ENCODE measurements around the gene ZNF32.
A peak's percentile ranks its signal among the peaks of the same experiment; 100 is the strongest.

Gene ZNF32

DNA sequence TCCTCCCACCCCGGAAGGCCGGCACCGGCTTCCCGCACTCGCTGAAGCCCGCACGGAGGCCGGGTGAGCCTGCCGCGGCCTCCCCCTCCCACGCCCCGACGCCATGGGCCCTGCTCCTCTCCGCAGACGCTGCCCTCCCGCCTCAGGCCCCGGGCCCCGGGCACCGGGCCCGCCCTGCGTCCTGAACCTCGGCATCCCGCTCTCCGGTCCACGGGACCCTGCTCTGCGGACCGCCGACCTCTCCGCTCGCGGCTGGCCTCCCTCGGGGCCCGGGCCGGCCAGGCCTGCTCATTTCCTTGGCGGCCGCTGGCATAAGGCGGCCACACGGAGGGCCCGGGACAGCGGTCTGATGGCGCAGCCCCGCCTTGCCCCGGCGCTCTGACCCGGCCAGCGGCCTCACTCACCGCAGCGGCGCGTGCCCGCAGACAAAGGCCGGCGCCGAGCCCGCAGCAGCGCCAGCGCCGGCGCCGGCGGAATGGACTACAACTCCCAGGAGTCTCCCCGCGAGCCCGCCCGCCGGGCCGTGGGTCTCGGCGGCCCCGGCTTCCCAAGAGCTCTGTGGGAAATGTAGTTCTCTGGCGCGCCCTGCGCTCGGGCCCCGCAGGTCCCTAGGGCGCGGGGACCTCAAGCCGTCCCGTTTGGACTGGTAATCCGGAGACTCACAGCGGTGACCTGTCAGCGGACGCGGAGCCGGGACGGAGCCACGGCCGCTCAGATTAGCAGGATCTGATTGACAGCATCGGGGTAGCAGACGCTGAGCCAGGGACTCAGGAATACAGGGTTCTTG, at the start of gene ZNF32:
Gene ZNF32 (minus strand): TSS at position 484 of the 787 bp plus-strand sequence. CDS start 2,748 bp downstream, outside the sequence.
- Histone ChIP-seq H3K4me3 (ENCODE audit: low read length) (peak within 1 kb of the TSS; percentile 53), H3K36me3 (ENCODE audit: control insufficient read depth, low read depth, low read length) (peaks cover 27% of the 10 kb centered on the region), H3K4me1 (ENCODE audit: control insufficient read depth, low read depth, low read length) (no peaks in the 10 kb centered on the region), H3K9me3 (ENCODE audit: control insufficient read depth, low read depth, low read length) (peaks cover 28% of the 10 kb centered on the region), H3K9ac (ENCODE audit: low read length) (peak within 1 kb of the TSS; percentile 65), H3K27ac (ENCODE audit: low read length) (no peak within 1 kb of the TSS), H3K27me3 (ENCODE audit: control insufficient read depth, insufficient read depth, low read length) (peaks cover 27% of the 10 kb centered on the region)

DNA sequence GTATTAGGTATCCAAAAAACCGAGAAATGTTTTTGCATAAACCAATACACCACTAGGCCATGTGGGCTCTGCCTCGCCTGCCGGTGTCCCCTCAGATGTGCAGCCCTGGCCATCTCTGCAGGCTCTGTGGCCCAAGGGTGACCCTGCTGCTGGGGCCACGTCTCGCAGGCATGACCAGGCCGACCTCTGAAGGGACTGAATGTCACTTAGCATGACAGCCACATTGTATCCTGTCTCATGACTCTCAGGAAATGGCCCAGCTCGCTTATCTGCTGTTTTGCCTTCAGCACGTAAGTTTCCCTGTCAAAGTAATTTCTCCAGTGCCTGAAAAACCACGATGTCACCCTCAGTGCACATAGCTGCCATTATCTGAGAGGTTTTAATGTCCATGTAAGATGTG, 49.5 kb upstream of the ZNF32 start:
- Histone ChIP-seq H3K4me1 (ENCODE audit: control insufficient read depth, low read depth, low read length) (no peaks in the 10 kb centered on the region), H3K36me3 (ENCODE audit: control insufficient read depth, low read depth, low read length) (no peaks in the 10 kb centered on the region), H3K27ac (ENCODE audit: low read length) (no peak overlapping the region), H3K27me3 (ENCODE audit: control insufficient read depth, insufficient read depth, low read length) (no peaks in the 10 kb centered on the region), H3K4me3 (ENCODE audit: low read length) (no peak overlapping the region), H3K9ac (ENCODE audit: low read length) (no peak overlapping the region), H3K9me3 (ENCODE audit: control insufficient read depth, low read depth, low read length) (no peaks in the 10 kb centered on the region)

DNA sequence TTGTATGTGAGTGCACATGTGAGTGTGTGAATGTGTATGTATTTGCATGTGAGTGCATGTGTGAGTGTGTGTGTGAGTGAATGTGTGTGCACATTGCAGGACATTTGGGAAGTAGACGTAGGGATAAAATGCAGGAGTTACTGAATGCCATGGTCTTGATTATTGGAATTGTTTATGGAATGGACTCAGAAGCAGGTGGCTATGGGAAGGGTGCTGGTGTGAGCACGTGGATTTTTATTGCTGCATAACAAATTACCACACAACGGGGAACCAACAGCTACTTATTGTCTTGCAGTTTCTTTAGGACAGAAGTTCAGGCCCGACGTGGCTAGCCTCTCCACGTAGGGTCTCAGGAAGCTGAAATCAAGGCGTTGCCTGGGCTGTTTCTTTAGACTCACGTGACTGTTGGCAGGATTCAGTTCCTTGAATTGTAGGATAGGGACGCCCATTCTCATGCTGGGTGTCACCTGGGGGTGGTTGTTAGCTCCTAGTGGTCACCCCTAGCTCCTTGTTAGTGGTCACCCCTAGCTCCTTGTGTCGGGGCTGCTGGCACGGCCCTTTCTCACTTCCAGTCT, 48.3 kb upstream of the ZNF32 start:
- Histone ChIP-seq H3K4me3 (ENCODE audit: low read length) (no peak overlapping the region), H3K9ac (ENCODE audit: low read length) (no peak overlapping the region)

GRCh38 chr10:43695730-43696129, 47.0 kb upstream of the ZNF32 start:
- Histone ChIP-seq H3K36me3 (ENCODE audit: control insufficient read depth, low read depth, low read length) (no peaks in the 10 kb centered on the region), H3K4me3 (ENCODE audit: low read length) (no peak overlapping the region), H3K9ac (ENCODE audit: low read length) (no peak overlapping the region), H3K9me3 (ENCODE audit: control insufficient read depth, low read depth, low read length) (no peaks in the 10 kb centered on the region), H3K27me3 (ENCODE audit: control insufficient read depth, insufficient read depth, low read length) (peaks cover 13% of the 10 kb centered on the region), H3K4me1 (ENCODE audit: control insufficient read depth, low read depth, low read length) (no peaks in the 10 kb centered on the region), H3K27ac (ENCODE audit: low read length) (no peak overlapping the region)

More for the DNA sequence above, 48.3 kb upstream of the ZNF32 start:
- H3K27me3 ChIP-seq (ENCODE audit: control insufficient read depth, insufficient read depth, low read length) = peaks cover 4% of the 10 kb centered on the region
- no peaks in the 10 kb centered on the region for H3K4me1 ChIP-seq (ENCODE audit: control insufficient read depth, low read depth, low read length)
- no peaks in the 10 kb centered on the region for H3K9me3 ChIP-seq (ENCODE audit: control insufficient read depth, low read depth, low read length)
- H3K36me3 ChIP-seq (ENCODE audit: control insufficient read depth, low read depth, low read length) = no peaks in the 10 kb centered on the region
- no peak overlapping the region for H3K27ac ChIP-seq (ENCODE audit: low read length)

GRCh38 chr10:43695321-43695720, 46.6 kb upstream of the ZNF32 start:
- H3K27ac ChIP-seq (ENCODE audit: low read length) = no peak overlapping the region
- no peak overlapping the region for H3K9ac ChIP-seq (ENCODE audit: low read length)
- peaks cover 17% of the 10 kb centered on the region for H3K27me3 ChIP-seq (ENCODE audit: control insufficient read depth, insufficient read depth, low read length)
- no peaks in the 10 kb centered on the region for H3K36me3 ChIP-seq (ENCODE audit: control insufficient read depth, low read depth, low read length)
- no peaks in the 10 kb centered on the region for H3K4me1 ChIP-seq (ENCODE audit: control insufficient read depth, low read depth, low read length)
- H3K9me3 ChIP-seq (ENCODE audit: control insufficient read depth, low read depth, low read length) = no peaks in the 10 kb centered on the region
- no peak overlapping the region for H3K4me3 ChIP-seq (ENCODE audit: low read length)

- H3K27me3 ChIP-seq (ENCODE audit: control insufficient read depth, insufficient read depth, low read length) = peaks cover 24% of the 10 kb centered on the region
- H3K36me3 ChIP-seq (ENCODE audit: control insufficient read depth, low read depth, low read length) = no peaks in the 10 kb centered on the region
- H3K9ac ChIP-seq (ENCODE audit: low read length) = no peak overlapping the region
- H3K4me1 ChIP-seq (ENCODE audit: control insufficient read depth, low read depth, low read length) = no peaks in the 10 kb centered on the region
- H3K9me3 ChIP-seq (ENCODE audit: control insufficient read depth, low read depth, low read length) = no peaks in the 10 kb centered on the region
- no peak overlapping the region for H3K4me3 ChIP-seq (ENCODE audit: low read length)
- no peak overlapping the region for H3K27ac ChIP-seq (ENCODE audit: low read length)
These were observed 45.8 kb upstream of the ZNF32 start for GRCh38 chr10:43694526-43694925.

DNA sequence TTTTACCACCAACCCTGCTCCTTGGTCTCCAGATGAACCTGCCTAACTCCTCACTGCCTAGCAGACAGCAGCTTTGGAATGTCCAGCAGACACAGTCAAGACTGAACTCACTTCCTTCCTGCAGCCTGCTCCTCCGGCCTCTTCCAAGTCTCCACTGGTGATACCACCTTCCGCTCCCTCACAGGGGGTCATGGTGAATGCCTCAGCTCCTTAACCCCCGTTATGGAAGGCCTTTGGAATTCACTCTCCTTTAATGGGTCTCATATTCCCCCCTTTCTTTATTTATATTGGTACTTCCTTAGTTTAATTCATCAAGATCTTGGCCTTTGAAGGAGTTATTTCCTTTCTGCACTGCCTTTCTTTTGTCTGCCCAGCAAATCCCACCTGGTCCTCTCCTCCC, 44.9 kb upstream of the ZNF32 start:
- peaks cover 34% of the 10 kb centered on the region for H3K27me3 ChIP-seq (ENCODE audit: control insufficient read depth, insufficient read depth, low read length)
- H3K9ac ChIP-seq (ENCODE audit: low read length) = no peak overlapping the region
- H3K27ac ChIP-seq (ENCODE audit: low read length) = no peak overlapping the region
- no peaks in the 10 kb centered on the region for H3K4me1 ChIP-seq (ENCODE audit: control insufficient read depth, low read depth, low read length)
- H3K4me3 ChIP-seq (ENCODE audit: low read length) = no peak overlapping the region
- no peaks in the 10 kb centered on the region for H3K9me3 ChIP-seq (ENCODE audit: control insufficient read depth, low read depth, low read length)
- no peaks in the 10 kb centered on the region for H3K36me3 ChIP-seq (ENCODE audit: control insufficient read depth, low read depth, low read length)

- Histone ChIP-seq H3K4me1 (ENCODE audit: control insufficient read depth, low read depth, low read length) (no peaks in the 10 kb centered on the region), H3K4me3 (ENCODE audit: low read length) (no peak overlapping the region), H3K36me3 (ENCODE audit: control insufficient read depth, low read depth, low read length) (no peaks in the 10 kb centered on the region), H3K27me3 (ENCODE audit: control insufficient read depth, insufficient read depth, low read length) (peaks cover 37% of the 10 kb centered on the region), H3K27ac (ENCODE audit: low read length) (no peak overlapping the region), H3K9ac (ENCODE audit: low read length) (no peak overlapping the region), H3K9me3 (ENCODE audit: control insufficient read depth, low read depth, low read length) (no peaks in the 10 kb centered on the region)
These were observed 43.6 kb upstream of the ZNF32 start for GRCh38 chr10:43692051-43692825.

- peaks cover 37% of the 10 kb centered on the region for H3K27me3 ChIP-seq (ENCODE audit: control insufficient read depth, insufficient read depth, low read length)
- no peak overlapping the region for H3K4me3 ChIP-seq (ENCODE audit: low read length)
- H3K9me3 ChIP-seq (ENCODE audit: control insufficient read depth, low read depth, low read length) = no peaks in the 10 kb centered on the region
- H3K36me3 ChIP-seq (ENCODE audit: control insufficient read depth, low read depth, low read length) = no peaks in the 10 kb centered on the region
- H3K9ac ChIP-seq (ENCODE audit: low read length) = no peak overlapping the region
- H3K27ac ChIP-seq (ENCODE audit: low read length) = no peak overlapping the region
- H3K4me1 ChIP-seq (ENCODE audit: control insufficient read depth, low read depth, low read length) = no peaks in the 10 kb centered on the region
These were observed 42.8 kb upstream of the ZNF32 start for GRCh38 chr10:43691485-43691884.

DNA sequence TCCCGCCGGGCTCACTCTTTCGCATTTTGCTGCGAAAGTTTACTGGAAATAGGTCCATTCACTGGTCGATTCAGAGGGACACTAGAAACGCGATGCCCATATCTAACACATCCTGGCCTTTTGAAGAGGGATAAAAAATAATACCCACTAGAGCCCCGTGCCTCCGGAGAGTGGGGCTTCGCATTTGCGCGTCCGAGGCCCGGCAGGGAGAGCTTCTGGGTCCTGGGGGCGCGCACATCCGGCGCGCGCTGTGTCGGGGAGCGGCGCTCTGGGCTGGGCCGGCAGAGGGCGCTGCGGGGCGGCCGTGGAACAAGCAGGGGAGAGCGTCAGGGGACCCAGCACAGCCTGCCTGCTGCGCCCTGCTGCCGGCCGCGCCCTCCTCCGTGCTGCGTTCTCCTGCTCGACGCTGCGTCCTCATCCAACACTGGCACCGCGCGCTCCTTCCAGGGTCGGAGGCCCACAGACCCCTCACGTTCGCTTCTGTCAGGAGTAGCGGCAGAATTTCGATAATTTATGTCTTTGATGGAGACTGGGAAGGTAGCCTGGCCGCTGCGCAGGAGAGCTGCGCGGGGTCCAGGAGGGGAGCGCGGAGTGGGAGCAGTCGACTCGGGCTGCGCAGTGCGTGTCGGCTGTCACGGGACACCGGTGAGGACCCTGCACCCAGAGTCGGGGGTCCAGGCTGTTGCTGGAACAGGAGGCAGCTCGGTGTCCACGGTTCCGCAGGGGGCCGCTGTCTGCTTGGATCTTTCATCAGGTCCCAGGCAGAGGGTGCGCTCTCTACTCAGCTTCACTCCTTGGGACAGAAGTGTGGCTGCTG, 41.5 kb upstream of the ZNF32 start:
- no peaks in the 10 kb centered on the region for H3K36me3 ChIP-seq (ENCODE audit: control insufficient read depth, low read depth, low read length)
- H3K4me1 ChIP-seq (ENCODE audit: control insufficient read depth, low read depth, low read length) = no peaks in the 10 kb centered on the region
- no peak overlapping the region for H3K27ac ChIP-seq (ENCODE audit: low read length)
- H3K9ac ChIP-seq (ENCODE audit: low read length) = peak overlapping the region; percentile 43
- H3K9me3 ChIP-seq (ENCODE audit: control insufficient read depth, low read depth, low read length) = no peaks in the 10 kb centered on the region
- peaks cover 37% of the 10 kb centered on the region for H3K27me3 ChIP-seq (ENCODE audit: control insufficient read depth, insufficient read depth, low read length)
- peak overlapping the region; percentile 73 for H3K4me3 ChIP-seq (ENCODE audit: low read length)

DNA sequence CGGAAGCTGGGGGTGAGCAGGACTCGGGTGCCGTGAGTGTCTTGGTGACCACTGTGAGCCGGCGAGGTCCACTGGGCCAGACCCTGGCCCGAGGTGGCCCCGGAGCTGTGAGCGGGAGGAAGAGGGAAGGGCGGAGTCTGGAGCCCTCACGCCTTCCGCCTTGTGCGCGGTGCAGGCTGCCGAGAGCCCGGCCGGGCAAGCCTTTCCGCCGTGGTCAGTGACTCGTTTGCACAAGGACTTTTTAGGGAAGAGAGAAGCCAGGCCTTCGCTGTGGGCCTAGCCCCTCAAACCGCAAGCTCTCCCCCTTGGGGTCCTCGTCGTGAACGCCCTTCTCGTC, 40.9 kb upstream of the ZNF32 start:
- Histone ChIP-seq H3K4me1 (ENCODE audit: control insufficient read depth, low read depth, low read length) (no peaks in the 10 kb centered on the region), H3K9me3 (ENCODE audit: control insufficient read depth, low read depth, low read length) (no peaks in the 10 kb centered on the region), H3K4me3 (ENCODE audit: low read length) (peak overlapping the region; percentile 73), H3K36me3 (ENCODE audit: control insufficient read depth, low read depth, low read length) (no peaks in the 10 kb centered on the region), H3K27ac (ENCODE audit: low read length) (no peak overlapping the region), H3K27me3 (ENCODE audit: control insufficient read depth, insufficient read depth, low read length) (peaks cover 37% of the 10 kb centered on the region), H3K9ac (ENCODE audit: low read length) (peak overlapping the region; percentile 43)
